ENCODE measurements around the gene TMC6.

- TF ChIP-seq CTCF (IDR thresholded peaks at IDR 0.05 in 4 of 5, conservative IDR thresholded peaks at IDR 0.05 in 1 of 5): no peak
- no peak for TF ChIP-seq POLR2A (IDR thresholded peaks at IDR 0.05)
These were observed 27.4 kb downstream of the TMC6 start for GRCh38 chr17:78101112-78101511.
